PC-9 (cell line): Measurements from ENCODE around the gene SEMA5A. TPM values are rescaled to one million over a fixed set of nuclear protein-coding genes. Genes with fewer than 3 reads are reported as not detected.

ENCODE experiments used
- BruUV-seq: library from RNA; stranded (reverse); fragments of 400-500 nt; replicated peaks from 2 replicates; lab custom pipeline; 2021; lab: Mats Ljungman, UMichigan
- CTCF ChIA-PET: fragments of 300-600 bp; sonication (Branson Sonifier 250); formaldehyde crosslinking; loops from one replicate; lab custom pipeline; 2022; ENCODE audit warnings: antibody characterized with exemption; lab: Charles Lee
- POLR2A ChIA-PET: fragments of 300-600 bp; sonication (Branson Sonifier 250); formaldehyde crosslinking; loops from one replicate; lab custom pipeline; 2022; ENCODE audit warnings: antibody characterized with exemption; ENCODE audit not compliant: unreplicated experiment; lab: Charles Lee
- DNase-seq, 2 experiments: peaks; one replicate each; pipeline versions ENCODE4 v3.0.0 to v3.0.0-alpha.2; 2015 to 2022; ENCODE audit warnings: mixed read lengths in 1 of 2
- H2AFZ ChIP-seq: fragments of 200-600 bp; sonication (generic); 2 replicates; pipeline ENCODE4 v1.8.1; 2017; ENCODE audit warnings: antibody characterized with exemption
- H3F3A ChIP-seq: fragments of 200-600 bp; sonication (generic); 2 replicates; pipeline ENCODE4 v1.8.1; 2017; ENCODE audit warnings: antibody characterized with exemption, mild to moderate bottlenecking, low read depth; ENCODE audit not compliant: insufficient read depth
- H3K27ac ChIP-seq: fragments of 200-600 bp; sonication (generic); 2 replicates; pipeline ENCODE4 v1.6.1; 2016; ENCODE audit warnings: mixed run types
- H3K27me3 ChIP-seq: fragments of 200-600 bp; sonication (generic); 2 replicates; pipeline ENCODE4 v1.6.1; 2016; ENCODE audit warnings: low read depth, mixed run types; ENCODE audit not compliant: insufficient read depth
- H3K36me3 ChIP-seq: fragments of 200-600 bp; sonication (generic); 2 replicates; pipeline ENCODE4 v1.6.1; 2016; ENCODE audit warnings: low read depth, mixed run types
- H3K4me1 ChIP-seq: fragments of 200-600 bp; sonication (generic); replicated peaks from 2 replicates; pipeline ENCODE4 v1.6.1; 2016; ENCODE audit warnings: mixed run types; ENCODE audit not compliant: insufficient read depth
- H3K4me2 ChIP-seq: fragments of 200-600 bp; sonication (generic); 2 replicates; pipeline ENCODE4 v1.6.1; 2017; ENCODE audit warnings: mixed run types
- H3K4me3 ChIP-seq: fragments of 200-600 bp; sonication (generic); 2 replicates; pipeline ENCODE4 v1.6.1; 2016; ENCODE audit warnings: mixed run types
- H3K79me2 ChIP-seq: fragments of 200-600 bp; sonication (generic); 2 replicates; pipeline ENCODE4 v1.6.1; 2017; ENCODE audit warnings: low read depth, mixed run types
- H3K9me2 ChIP-seq: fragments of 200-600 bp; sonication (generic); 2 replicates; pipeline ENCODE4 v1.8.1; 2017; ENCODE audit warnings: mild to moderate bottlenecking; ENCODE audit not compliant: insufficient read depth
- H3K9me3 ChIP-seq: fragments of 200-600 bp; sonication (generic); 2 replicates; pipeline ENCODE4 v1.8.1; 2016; ENCODE audit warnings: low read depth; ENCODE audit not compliant: insufficient read depth
- H4K20me1 ChIP-seq: fragments of 200-600 bp; sonication (generic); 2 replicates; pipeline ENCODE4 v1.8.1; 2017; ENCODE audit not compliant: insufficient read depth
- CTCF ChIP-seq: fragments of 200-600 bp; sonication (generic); conservative IDR thresholded peaks from 2 replicates; pipeline ENCODE4 v1.6.1; 2017; ENCODE audit warnings: mixed run types, antibody characterized with exemption, mild to moderate bottlenecking, moderate library complexity
- EZH2 ChIP-seq: fragments of 200-600 bp; sonication (generic); IDR thresholded peaks from 2 replicates; pipeline ENCODE4 v1.8.0; 2017; ENCODE audit warnings: antibody characterized with exemption, low read depth
- intact Hi-C: fragments of 100-400 bp; cut with micrococcal nuclease; formaldehyde crosslinking; loops from one replicate; pipeline ENCODE4 v1.10.0; 2022; ENCODE audit not compliant: unreplicated experiment
- total RNA-seq: library from RNA; stranded (reverse); gene quantifications from 2 replicates; pipeline ENCODE4 v1.2.3, GENCODE V29; 2021

SEMA5A gene
- total RNA-seq, 1 experiment from 2014 or later, result not detected

DNA sequence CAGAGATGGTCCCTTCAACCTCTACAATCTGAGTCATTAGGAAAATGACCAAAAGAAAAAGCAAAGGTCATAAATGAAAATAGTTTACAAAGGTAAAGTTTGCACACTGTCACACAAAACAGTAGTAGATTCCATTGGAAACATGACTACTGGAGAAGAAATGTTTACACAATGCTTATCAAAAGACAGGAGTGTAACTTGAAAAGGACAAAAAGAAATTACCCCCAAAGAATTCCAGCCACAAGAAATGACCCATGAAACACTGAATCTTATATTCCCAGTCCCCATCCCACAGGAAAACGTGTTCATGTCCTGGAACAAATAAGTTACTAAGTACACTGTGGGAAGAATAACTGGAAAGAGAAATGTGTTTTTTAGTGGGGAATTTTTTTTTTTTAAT, 385.1 kb downstream of the SEMA5A start:
- no peak overlapping the region for H3K4me2 ChIP-seq
- H3K9me3 ChIP-seq, result no peaks in the 10 kb centered on the region
- TF ChIP-seq CTCF, result no peak
- no peak for TF ChIP-seq EZH2
- H3K27me3 ChIP-seq, result no peaks in the 10 kb centered on the region
- BruUV-seq, result no TSS peak
- H3K36me3 ChIP-seq, result no peaks in the 10 kb centered on the region
- no peak overlapping the region for H3K4me3 ChIP-seq
- no peaks in the 10 kb centered on the region for H3F3A ChIP-seq
- CTCF ChIA-PET, result no interaction called here
- DNase-seq, result no peak
- intact Hi-C loops, result no loop called here
- POLR2A ChIA-PET, result no interaction called here
- peaks cover 8% of the 10 kb centered on the region; the same call in 1 of the 2 replicates for H3K4me1 ChIP-seq
- no peak overlapping the region for H3K27ac ChIP-seq
- no peaks in the 10 kb centered on the region for H4K20me1 ChIP-seq
- H2AFZ ChIP-seq, result no peak overlapping the region
- no peaks in the 10 kb centered on the region for H3K9me2 ChIP-seq
- H3K79me2 ChIP-seq, result no peaks in the 10 kb centered on the region

GRCh38 chr5:9157811-9158210, 388.1 kb downstream of the SEMA5A start:
- no peaks in the 10 kb centered on the region for H3K9me3 ChIP-seq
- BruUV-seq, result no TSS peak
- no peak overlapping the region for H2AFZ ChIP-seq
- POLR2A ChIA-PET, result no interaction called here
- H4K20me1 ChIP-seq, result no peaks in the 10 kb centered on the region
- H3K9me2 ChIP-seq, result no peaks in the 10 kb centered on the region
- peaks cover 8% of the 10 kb centered on the region; the same call in 1 of the 2 replicates for H3K4me1 ChIP-seq
- intact Hi-C loops, result no loop called here
- H3K27me3 ChIP-seq, result no peaks in the 10 kb centered on the region
- no peaks in the 10 kb centered on the region for H3K36me3 ChIP-seq
- H3K4me2 ChIP-seq, result no peak overlapping the region
- H3K79me2 ChIP-seq, result no peaks in the 10 kb centered on the region
- H3K27ac ChIP-seq, result no peak overlapping the region
- H3F3A ChIP-seq, result no peaks in the 10 kb centered on the region
- DNase-seq, result no peak
- no peak for TF ChIP-seq EZH2
- no peak for TF ChIP-seq CTCF
- CTCF ChIA-PET, result no interaction called here
- H3K4me3 ChIP-seq, result no peak overlapping the region

GRCh38 chr5:9157020-9157419, 388.9 kb downstream of the SEMA5A start:
- no TSS peak for BruUV-seq
- Histone ChIP-seq H3K27me3 (no peaks in the 10 kb centered on the region), H3K4me2 (no peak overlapping the region), H3K4me3 (no peak overlapping the region), H4K20me1 (no peaks in the 10 kb centered on the region), H3K9me2 (no peaks in the 10 kb centered on the region), H3K9me3 (no peaks in the 10 kb centered on the region), H3K79me2 (no peaks in the 10 kb centered on the region), H3K36me3 (no peaks in the 10 kb centered on the region), H2AFZ (no peak overlapping the region), H3F3A (no peaks in the 10 kb centered on the region), H3K27ac (no peak overlapping the region), H3K4me1 (peaks cover 8% of the 10 kb centered on the region; the same call in 1 of the 2 replicates)
- DNase-seq, result no peak
- ChIA-PET CTCF (no interaction called here), POLR2A (no interaction called here)
- intact Hi-C loops, result no loop called here
- TF ChIP-seq CTCF (no peak), EZH2 (no peak)
